Body of pancreas (tissue), 4 donors: Measurements from ENCODE around the gene TTPAL. TPM values are rescaled to one million over a fixed set of nuclear protein-coding genes. Genes with fewer than 3 reads are reported as not detected.
A peak's percentile ranks its signal among the peaks of the same experiment; 100 is the strongest.

Experiments
- ATAC-seq: fragments of 150-250 bp; one replicate; pipeline ENCODE4 v1.9.1; 2016
- DNase-seq, 4 donors: peaks; one replicate each; pipeline ENCODE4 v3.0.0-alpha.2; 2019
- H3K27ac ChIP-seq, 4 donors: fragments of 200-600 bp; sonication (generic); 1 replicate in 3 of 4; 2 replicates in 1 of 4; pipeline versions ENCODE4 v1.5.1 to v1.6.1; 2016 to 2019; ENCODE audit warnings: mild to moderate bottlenecking in 1 of 4, mixed read lengths in 1 of 4, moderate library complexity in 1 of 4
- H3K27me3 ChIP-seq, 2 donors: fragments of 200-600 bp; sonication (generic); one replicate each; pipeline ENCODE4 v1.6.0; 2016; ENCODE audit warnings: mild to moderate bottlenecking in 1 of 2
- H3K36me3 ChIP-seq, 2 donors: fragments of 200-600 bp; sonication (generic); replicated peaks in 1 of 2; 2 replicates each; pipeline ENCODE4 v1.5.1; 2016; ENCODE audit warnings: low read depth in 2 of 2; ENCODE audit not compliant: insufficient read depth in 1 of 2
- H3K4me1 ChIP-seq: fragments of 200-600 bp; sonication (generic); one replicate; pipeline ENCODE4 v1.6.0; 2016
- H3K4me3 ChIP-seq, 2 donors: fragments of 200-600 bp; sonication (generic); 1 replicate in 1 of 2; 2 replicates in 1 of 2; pipeline ENCODE4 v1.5.1; 2016 to 2019
- H3K9me3 ChIP-seq, 3 donors: fragments of 200-600 bp; sonication (generic); 1 replicate in 2 of 3; 2 replicates in 1 of 3; pipeline ENCODE4 v1.5.1; 2016
- POLR2A ChIP-seq, 3 donors: fragments of 450-650 bp; IDR thresholded peaks; one replicate each; pipeline ENCODE4 v1.6.1; 2016; ENCODE audit warnings: antibody characterized with exemption in 3 of 3, mild to moderate bottlenecking in 2 of 3
- WGBS, 2 donors: methylation state at CpG; one replicate each; pipeline ENCODE4 v1.1.5; 2017; 5-methylcytosine and 5-hydroxymethylcytosine counted together
- intact Hi-C: fragments of 100-400 bp; cut with DNase I; formaldehyde crosslinking; loops from one replicate; pipeline ENCODE4 v1.15.1; 2023
- total RNA-seq, 2 donors: library from RNA; depleted of rRNA; stranded (reverse); fragments of >200 nt; gene quantifications; one replicate each; pipeline ENCODE4 v1.1.0, GENCODE V29; 2016
- TF ChIP-seq, protein P1 (sequence below), 7 experiments: fragments of 450-650 bp in 4 of 7; fragments of 200-600 bp in 3 of 7; sonication (generic) in 3 of 7; IDR thresholded peaks; one replicate each; pipeline ENCODE4 v1.5.1; 2016 to 2019; ENCODE audit warnings: antibody characterized with exemption in 7 of 7

The TTPAL gene
- total RNA-seq, 2 donors from 2014 or later = 8.3 to 9.9 TPM

DNA sequence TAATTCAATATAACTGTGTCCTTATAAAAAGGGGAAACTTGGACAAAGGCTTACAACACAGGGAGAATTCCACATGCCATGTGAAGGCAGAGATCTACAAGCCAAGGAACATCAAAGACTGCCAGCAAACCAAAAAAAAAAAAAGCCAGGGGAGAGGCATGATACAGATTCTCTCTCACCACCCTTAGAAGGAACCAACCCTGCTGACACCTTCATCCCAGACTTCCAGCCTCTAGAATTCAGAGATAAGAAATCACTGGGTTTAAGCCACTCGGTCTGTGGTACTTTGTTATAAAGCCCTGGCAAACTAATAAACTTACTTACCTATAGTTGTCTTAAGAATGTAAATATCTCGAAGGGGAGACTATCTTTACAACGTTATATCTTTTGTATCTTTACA lies 41.8 kb downstream of the TTPAL start:
- Histone ChIP-seq H3K4me1 (peaks cover 33% of the 10 kb centered on the region), H3K9me3 (no peaks in the 10 kb centered on the region), H3K27me3 (no peaks in the 10 kb centered on the region), H3K4me3 (no peak overlapping the region), H3K27ac (no peak overlapping the region), H3K36me3 (peaks cover 0 to 2% of the 10 kb centered on the region in 2 donors)
- DNase-seq = no peak
- WGBS, 2 donors = 42 to 49% methylated on average over 3 of the region's 3 CpGs
- intact Hi-C loops = no loop called here
- ATAC-seq = no peak
- TF ChIP-seq, protein P1, sequence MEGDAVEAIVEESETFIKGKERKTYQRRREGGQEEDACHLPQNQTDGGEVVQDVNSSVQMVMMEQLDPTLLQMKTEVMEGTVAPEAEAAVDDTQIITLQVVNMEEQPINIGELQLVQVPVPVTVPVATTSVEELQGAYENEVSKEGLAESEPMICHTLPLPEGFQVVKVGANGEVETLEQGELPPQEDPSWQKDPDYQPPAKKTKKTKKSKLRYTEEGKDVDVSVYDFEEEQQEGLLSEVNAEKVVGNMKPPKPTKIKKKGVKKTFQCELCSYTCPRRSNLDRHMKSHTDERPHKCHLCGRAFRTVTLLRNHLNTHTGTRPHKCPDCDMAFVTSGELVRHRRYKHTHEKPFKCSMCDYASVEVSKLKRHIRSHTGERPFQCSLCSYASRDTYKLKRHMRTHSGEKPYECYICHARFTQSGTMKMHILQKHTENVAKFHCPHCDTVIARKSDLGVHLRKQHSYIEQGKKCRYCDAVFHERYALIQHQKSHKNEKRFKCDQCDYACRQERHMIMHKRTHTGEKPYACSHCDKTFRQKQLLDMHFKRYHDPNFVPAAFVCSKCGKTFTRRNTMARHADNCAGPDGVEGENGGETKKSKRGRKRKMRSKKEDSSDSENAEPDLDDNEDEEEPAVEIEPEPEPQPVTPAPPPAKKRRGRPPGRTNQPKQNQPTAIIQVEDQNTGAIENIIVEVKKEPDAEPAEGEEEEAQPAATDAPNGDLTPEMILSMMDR (IDR thresholded peaks at IDR 0.05) = no peak
- TF ChIP-seq POLR2A (IDR thresholded peaks at IDR 0.05) = no peak

DNA sequence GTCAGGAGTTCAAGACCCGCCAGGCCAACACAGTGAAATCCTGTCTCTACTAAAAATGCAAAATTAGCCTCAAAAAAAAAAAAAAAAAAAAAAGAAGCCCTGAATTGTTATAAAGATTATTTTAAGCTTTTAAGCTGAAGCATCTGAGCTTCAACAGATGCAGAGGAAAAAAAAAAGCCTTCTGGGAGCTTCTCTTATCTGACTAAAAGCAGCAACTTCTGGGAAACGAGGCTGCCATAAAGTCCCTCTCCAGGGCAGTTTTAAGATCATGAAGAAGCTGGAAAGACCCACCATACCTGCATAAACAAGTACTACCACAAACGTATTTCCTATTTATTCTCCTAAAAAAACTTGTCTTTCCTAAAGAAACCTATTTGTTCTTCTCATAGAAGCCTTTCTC lies 42.6 kb downstream of the TTPAL start:
- Histone ChIP-seq H3K9me3 (no peaks in the 10 kb centered on the region), H3K36me3 (no peaks in the 10 kb centered on the region), H3K27me3 (no peaks in the 10 kb centered on the region), H3K4me3 (no peak overlapping the region), H3K4me1 (peaks cover 33% of the 10 kb centered on the region), H3K27ac (no peak overlapping the region)
- intact Hi-C loops = no loop called here
- DNase-seq (no peak), ATAC-seq (no peak)
- WGBS, 2 donors = 56 to 59% methylated on average over 3 of the region's 3 CpGs
- no peak for TF ChIP-seq POLR2A (IDR thresholded peaks at IDR 0.05)
- TF ChIP-seq, protein P1 (IDR thresholded peaks at IDR 0.05) = no peak

DNA sequence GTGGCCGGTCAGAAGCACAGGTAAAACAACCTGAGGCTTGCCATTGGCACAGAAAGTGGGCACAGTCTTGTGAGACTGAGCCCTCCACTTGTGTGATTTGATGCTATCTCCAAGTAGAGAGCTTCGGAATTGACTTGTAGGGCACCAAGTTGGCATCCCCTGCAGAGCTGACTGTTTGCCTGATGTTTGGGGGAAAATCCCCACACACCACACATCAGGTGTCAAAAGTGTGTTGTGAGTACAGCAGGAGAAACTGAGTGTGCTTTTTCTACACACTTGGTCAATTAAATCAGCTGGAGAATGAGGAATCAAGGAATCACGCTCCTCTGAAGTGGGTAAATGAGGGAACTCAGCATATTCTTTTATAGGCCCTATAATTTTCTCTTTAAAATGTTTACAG lies 45.2 kb downstream of the TTPAL start:
- ATAC-seq (no peak), DNase-seq (no peak)
- peak overlapping the region; percentile 56 to 79 for H3K4me3 ChIP-seq
- no peaks in the 10 kb centered on the region for H3K27me3 ChIP-seq
- peak overlapping the region in 3 of 4 donors; percentile 86 to 95 (median 94) for H3K27ac ChIP-seq
- TF ChIP-seq POLR2A (IDR thresholded peaks at IDR 0.05) = no peak
- TF ChIP-seq, protein P1 (IDR thresholded peaks at IDR 0.05) = no peak
- intact Hi-C loops = no loop called here
- H3K4me1 ChIP-seq = peaks cover 33% of the 10 kb centered on the region
- WGBS, 2 donors = 32 to 35% methylated on average over 3 of the region's 3 CpGs
- no peaks in the 10 kb centered on the region for H3K9me3 ChIP-seq
- H3K36me3 ChIP-seq = no peaks in the 10 kb centered on the region

DNA sequence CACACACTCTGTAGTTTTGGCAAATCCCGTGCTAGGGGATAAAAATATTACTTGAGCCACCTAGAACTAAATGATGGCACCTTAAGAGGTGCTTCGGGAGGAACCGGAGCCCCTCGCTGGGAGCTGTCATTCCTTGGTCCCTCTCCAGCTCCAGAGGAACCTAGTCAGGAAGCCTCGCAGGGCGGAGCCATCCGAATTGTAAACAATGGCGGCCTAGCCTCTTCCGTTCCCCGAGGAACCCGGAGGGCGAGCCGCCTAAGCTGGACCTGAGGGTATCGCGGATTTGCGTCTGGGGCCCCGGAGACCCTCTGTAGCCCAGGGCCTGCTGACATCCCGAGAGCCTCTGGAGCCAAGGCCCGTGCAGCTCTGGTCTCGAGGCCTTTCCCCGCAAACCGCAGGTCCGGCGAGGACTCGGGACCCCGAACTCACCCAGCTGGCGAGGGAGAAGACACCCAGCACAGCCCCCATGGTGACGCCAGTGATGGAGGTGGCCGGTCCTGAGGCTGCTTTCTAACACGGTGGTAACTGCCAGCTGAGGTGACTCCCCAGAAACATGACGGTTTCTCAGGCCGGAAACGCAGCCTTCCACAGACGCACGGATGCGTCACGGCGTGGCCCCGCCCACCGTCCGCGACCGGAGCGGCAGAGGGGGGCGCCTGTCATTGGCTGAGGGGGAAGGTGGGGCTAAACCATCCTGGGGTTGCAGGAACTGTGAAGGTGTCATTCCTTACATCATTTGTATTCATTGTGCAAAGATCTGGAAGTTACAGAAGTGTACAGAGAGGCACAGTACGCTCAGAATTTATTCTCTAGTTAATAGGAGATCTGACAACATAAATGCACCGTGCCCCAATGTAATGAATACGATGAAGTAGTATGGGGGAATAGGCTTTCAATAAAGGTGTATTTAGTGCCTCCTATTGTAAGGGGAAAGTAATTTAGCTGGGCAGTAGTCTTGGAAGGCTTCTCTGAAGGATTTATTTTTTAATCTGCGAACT lies 46.1 kb downstream of the TTPAL start, which contains the start of gene SERINC3:
Gene SERINC3 (minus strand): TSS at position 587 of the 998 bp plus-strand sequence. CDS start 119 bp downstream, at position 468.
- Histone ChIP-seq H3K4me1 (peaks cover 33% of the 10 kb centered on the region), H3K9me3 (no peaks in the 10 kb centered on the region), H3K36me3 (no peaks in the 10 kb centered on the region), H3K4me3 (peak within 1 kb of the TSS; percentile 56 to 79), H3K27me3 (no peaks in the 10 kb centered on the region), H3K27ac (peak within 1 kb of the TSS; percentile 86 to 96 (median 94))
- ATAC-seq (peak; percentile 100), DNase-seq (peak; percentile 96)
- TF ChIP-seq POLR2A (IDR thresholded peaks at IDR 0.05) = peak; percentile 56 to 88 (median 78)
- TF ChIP-seq, protein P1 (IDR thresholded peaks at IDR 0.05) = peak in 2 of 7 experiments; percentile 14 to 31
- intact Hi-C loops = no loop called here
- WGBS, 2 donors = 0% methylated on average over 21 to 47 of the region's 49 CpGs
